GM04504 (cell line): ENCODE data around the gene PKIB.
"Not testable (repeated sequence)": the region's sequence is repeated elsewhere in the genome, so short reads cannot be mapped to it uniquely, and the experiment has no call there.

Experiments used
- DNase-seq: peaks from one replicate; pipeline ENCODE4 v3.0.0-alpha.2; 2012; ENCODE audit warnings: low read depth

Gene PKIB

DNA sequence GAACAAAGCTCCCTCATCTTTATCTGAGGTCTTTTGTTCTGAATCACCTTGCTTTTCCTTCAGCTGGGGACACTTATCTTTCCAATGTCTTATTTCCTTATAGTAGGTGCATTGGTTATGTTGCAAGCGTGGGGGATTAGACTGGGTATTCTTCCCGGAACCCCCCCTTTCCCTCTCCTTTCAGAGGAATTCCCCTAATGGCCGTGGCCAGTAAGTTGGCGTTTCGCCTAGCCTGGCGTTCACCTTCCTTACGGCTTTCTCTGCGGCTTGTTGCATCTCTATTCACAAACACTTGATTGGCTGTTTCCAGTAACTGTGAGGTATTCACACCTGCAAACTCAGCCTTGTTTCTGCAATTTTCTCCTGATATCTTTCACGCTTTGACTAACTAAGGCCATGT, 136.5 kb downstream of the PKIB start:
- no peak for DNase-seq

DNA sequence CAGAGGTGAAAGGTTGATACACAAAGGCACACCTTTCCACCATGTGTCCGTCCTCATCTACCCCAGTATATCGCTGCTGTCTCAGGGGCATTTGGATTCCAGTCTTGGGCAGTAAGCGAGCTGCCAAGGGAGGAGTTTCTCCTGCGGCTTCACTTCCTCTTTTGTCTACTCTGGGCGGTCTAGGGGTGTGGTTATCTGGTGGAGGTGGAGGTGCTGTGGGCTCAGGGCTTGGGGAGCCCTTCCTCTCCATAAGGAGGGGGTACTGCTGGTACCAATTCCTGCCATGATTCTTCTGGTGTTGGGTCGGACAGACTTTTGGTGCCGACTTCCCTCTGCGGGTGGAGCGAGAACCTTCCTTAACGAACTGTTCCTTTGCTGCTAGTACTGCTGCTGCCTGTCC, 137.4 kb downstream of the PKIB start:
- DNase-seq = no peak

DNA sequence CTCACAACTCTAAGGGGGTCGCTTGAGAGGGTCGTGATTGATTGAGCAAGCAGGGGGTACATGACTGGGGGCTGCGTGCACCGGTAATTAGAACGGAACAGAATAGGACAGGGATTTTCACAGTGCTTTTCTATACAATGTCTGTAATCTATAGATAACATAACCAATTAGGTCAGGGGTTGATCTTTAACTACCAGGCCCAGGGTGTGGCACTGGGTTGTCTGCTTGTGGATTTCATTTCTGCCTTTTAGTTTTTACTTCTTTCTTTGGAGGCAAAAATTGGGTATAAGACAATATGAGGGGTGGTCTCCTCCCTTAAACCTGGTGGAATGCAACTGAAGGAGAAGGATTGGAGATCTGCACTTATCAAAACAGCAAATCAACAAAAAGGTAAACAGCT, 138.7 kb downstream of the PKIB start:
- DNase-seq = not testable (repeated sequence)

DNA sequence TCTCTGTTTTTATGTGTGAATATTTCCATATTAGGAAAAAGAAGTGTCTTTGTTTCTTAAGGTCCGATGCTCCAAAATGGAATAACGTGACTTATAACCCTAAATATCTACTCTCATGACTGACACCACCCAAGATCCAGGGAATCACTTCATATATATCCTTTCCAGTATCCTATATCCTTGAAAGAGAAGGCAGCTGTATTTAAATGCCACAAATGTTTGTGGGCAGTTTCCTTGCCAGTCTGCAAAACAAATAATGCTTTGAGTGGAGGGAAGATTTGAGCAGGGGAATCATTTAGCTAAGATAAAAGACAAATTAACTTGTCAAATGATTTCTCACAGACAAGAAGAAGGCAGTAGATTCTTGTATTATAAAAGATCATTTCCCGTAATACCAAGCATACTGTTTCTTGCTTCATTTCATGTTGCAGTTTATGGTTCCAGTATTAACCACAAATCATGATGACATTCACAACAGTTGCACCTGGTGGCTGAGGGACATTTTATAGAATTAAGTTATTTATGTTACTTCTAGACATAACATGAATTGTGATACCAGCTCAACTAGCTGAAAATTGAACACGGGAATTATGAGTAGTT, 139.3 kb downstream of the PKIB start:
- DNase-seq = no peak

GRCh38 chr6:122751326-122751725, 141.1 kb downstream of the PKIB start:
- DNase-seq = no peak

DNA sequence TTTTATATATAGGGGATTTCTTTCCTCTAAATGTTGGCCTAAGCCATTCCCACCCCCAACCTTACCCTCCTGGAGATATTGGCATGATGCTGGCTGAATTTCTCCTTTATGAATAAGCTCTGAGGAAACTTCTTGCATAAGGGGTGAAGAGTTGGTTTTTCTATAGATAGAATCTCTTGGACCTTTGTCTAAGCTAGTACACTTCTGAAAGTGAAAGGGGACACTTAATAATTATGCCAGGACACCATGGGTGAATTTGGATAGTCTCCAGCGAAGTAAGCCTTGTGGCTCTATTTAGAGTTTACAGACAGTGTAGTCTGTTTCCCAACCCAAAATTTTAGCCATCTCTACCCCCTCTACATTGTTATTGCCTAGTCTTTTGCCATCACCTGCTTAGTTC, 142.3 kb downstream of the PKIB start:
- DNase-seq = no peak

GRCh38 chr6:122753000-122753687, 142.9 kb downstream of the PKIB start:
- no peak for DNase-seq

DNA sequence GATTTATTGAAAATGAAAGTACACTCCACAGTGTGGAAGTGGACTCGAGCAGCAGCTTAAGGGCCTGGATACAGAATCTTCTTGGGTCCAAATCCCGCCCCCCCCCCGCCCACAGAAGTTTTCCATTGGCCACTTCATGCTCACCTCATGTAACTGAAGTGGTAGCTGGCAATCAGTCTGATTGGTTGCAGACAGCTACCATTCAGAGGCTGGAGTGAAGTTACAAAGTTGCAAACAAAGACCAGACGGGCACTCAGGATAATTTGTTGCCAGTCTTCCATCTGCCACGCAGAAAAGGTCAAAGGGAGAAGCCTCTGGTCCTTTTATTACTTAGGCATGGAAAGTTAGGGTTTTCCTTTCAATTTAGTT, 143.5 kb downstream of the PKIB start:
- DNase-seq = no peak

GRCh38 chr6:122754191-122754731, 144.1 kb downstream of the PKIB start:
- DNase-seq = no peak

DNA sequence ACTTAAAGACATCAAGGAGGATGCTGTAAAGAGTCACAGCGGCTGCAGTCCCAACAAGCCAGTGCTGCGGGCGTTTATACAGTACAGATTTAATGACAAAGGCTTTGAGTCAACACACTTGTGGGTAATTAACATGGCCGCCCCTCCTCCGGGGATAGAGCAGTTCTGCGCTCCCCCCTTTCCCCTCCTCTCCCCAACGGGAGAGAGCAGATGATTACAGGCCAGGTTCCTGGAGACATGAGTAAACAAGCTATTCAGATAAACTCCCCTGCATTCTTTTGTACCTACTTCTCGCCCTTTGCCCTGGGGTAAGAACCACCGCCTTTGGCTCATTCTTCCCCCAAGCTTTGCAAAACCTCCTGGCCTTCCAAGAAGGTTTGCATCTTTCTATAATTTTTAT, 145.7 kb downstream of the PKIB start:
- no peak for DNase-seq

GRCh38 chr6:122758927-122759334, 148.7 kb downstream of the PKIB start:
- DNase-seq = no peak

DNA sequence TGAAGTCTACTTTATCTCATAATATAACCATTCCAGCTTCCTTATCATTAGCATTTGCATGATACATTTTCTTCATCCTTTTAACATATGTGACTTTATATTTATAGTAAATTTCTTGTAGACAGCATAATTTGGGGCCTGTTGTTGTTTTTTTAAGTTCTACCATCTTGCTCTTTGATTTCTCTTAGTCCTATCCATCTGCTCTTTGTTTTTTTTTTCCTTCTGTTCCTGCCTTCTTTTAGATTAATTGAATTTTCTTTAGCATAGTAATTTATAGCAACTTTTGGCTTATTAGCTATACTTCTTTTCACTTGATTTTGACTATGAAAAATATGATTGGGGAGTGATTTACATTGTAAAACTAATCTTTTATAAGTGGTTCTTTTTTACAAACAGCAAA, 150.1 kb downstream of the PKIB start:
- DNase-seq = no peak

DNA sequence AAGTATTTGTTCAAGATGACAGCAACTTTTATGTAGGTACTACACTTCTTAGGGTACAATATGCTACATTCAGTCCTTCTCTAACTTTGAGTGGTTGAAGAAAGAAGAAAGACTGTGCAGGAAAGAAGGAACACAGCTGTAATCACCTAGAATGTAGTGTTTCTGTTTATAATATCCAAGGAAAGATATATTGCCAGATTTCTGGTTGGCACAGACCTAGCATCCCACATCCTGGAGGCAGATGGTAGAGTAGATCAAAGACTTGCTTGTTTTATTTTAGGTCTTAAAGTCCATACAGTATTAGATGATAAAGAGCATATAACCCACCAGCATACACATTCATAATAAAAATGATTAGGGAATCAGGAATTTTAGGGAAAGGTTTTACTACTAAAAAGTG, 156.1 kb downstream of the PKIB start:
- DNase-seq = no peak

- DNase-seq = no peak
Observed at GRCh38 chr6:122770835-122771601, 160.8 kb downstream of the PKIB start.

DNA sequence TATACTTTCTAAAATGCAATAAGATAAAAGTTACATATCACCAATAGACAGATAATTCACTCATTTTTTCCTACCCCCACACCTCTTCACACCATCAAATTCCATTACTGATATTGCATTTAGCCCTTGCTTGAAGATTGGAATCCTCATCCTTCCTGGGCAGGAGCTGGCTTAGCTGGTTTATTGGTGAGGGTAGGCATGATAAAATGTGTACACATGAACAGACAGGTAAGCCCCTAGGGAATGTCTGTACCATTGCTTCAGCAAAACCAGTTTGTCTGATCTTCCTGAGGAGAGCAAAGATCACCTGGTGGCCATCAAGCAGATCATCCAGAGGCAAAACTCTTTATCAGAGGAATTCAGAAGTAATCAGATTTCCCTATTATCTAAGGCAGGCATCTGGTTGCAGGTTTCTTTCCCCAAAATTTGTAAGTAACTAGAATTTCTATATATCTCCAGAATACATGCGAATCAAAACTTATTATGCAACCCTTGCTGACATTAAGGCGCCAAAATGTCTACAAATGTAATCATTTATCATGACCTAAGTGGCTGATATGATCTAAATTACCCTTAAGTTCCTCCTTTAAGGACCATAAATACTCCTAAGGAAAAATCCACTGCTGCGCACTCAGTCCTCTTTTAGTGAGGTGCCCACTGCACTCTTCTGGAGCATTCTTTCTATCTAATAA, 162.7 kb downstream of the PKIB start:
- DNase-seq = no peak
